ENCODE data around the gene IQGAP2. TPM values are rescaled to one million over a fixed set of nuclear protein-coding genes. Genes with fewer than 3 reads are reported as not detected.
"Not testable (repeated sequence)": the region's sequence is repeated elsewhere in the genome, so short reads cannot be mapped to it uniquely, and the experiment has no call there.

The IQGAP2 gene
- total RNA-seq, 1 donor from 2014 or later: 8.8 TPM

DNA sequence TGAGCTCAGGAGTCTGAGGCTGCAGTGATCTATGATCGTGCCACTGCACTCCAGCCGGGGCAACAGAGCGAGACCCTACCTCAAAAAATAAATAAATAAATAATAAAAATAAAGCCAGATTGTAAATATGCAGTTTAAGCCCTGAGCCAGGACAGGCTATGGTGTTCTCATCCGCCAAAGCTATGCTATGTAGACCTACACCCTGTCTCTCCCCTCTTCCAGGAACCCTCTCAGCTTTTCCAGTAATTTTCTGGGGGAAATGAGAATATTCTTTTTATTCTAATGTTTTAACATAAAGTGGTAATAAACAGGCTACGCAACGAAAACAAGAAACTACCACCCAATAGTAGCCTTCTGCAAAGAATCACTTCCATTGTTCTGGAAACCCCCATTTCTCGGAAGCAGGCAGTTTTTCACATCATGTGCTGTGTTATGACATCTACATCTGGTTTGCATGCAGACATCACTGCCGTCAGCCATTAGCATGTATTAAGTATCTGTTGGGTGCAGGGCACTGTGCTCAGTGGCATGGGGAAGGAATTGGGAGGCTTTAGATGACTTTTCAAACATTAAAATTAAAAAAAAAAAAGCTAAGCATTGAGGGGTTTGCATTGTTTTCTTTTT, 274.9 kb downstream of the IQGAP2 start:
- DNase-seq (ENCODE audit: extremely low spot score, unreplicated experiment): no peak
- H3K27ac Mint-ChIP-seq (ENCODE audit: unreplicated experiment): no peak overlapping the region
- H3K9me3 Mint-ChIP-seq (ENCODE audit: unreplicated experiment): no peaks in the 10 kb centered on the region
- no peak overlapping the region for H3K4me3 Mint-ChIP-seq (ENCODE audit: unreplicated experiment)
- no peaks in the 10 kb centered on the region for H3K27me3 Mint-ChIP-seq (ENCODE audit: unreplicated experiment)
- TF ChIP-seq, protein P1, sequence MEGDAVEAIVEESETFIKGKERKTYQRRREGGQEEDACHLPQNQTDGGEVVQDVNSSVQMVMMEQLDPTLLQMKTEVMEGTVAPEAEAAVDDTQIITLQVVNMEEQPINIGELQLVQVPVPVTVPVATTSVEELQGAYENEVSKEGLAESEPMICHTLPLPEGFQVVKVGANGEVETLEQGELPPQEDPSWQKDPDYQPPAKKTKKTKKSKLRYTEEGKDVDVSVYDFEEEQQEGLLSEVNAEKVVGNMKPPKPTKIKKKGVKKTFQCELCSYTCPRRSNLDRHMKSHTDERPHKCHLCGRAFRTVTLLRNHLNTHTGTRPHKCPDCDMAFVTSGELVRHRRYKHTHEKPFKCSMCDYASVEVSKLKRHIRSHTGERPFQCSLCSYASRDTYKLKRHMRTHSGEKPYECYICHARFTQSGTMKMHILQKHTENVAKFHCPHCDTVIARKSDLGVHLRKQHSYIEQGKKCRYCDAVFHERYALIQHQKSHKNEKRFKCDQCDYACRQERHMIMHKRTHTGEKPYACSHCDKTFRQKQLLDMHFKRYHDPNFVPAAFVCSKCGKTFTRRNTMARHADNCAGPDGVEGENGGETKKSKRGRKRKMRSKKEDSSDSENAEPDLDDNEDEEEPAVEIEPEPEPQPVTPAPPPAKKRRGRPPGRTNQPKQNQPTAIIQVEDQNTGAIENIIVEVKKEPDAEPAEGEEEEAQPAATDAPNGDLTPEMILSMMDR (IDR thresholded peaks at IDR 0.05): no peak
- H3K4me1 Mint-ChIP-seq (ENCODE audit: unreplicated experiment): peaks cover 11% of the 10 kb centered on the region
- H3K36me3 Mint-ChIP-seq (ENCODE audit: unreplicated experiment): peaks cover 4% of the 10 kb centered on the region

DNA sequence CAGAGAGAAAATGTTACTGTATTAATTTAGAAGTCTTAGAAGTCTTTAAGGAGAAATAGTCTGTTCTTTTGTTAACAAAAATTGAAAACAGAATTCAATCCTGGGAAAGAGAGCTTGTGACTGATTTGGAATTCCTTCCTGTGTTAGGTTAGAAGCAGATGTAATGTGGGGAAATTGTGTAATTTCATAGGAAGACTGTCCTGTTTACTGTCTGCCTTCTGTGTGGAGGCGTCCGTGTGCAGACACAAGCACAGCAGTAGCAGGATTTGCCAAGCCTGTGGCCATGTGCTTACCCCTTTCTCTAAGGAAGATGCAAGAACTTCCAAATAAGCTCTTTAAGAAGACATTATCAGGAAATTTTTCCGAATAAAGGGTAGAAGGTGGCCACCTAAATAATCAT, 276.1 kb downstream of the IQGAP2 start:
- Mint-ChIP-seq H3K4me1 (ENCODE audit: unreplicated experiment) (peaks cover 6% of the 10 kb centered on the region), H3K36me3 (ENCODE audit: unreplicated experiment) (peaks cover 4% of the 10 kb centered on the region), H3K27me3 (ENCODE audit: unreplicated experiment) (no peaks in the 10 kb centered on the region), H3K27ac (ENCODE audit: unreplicated experiment) (no peak overlapping the region), H3K4me3 (ENCODE audit: unreplicated experiment) (no peak overlapping the region), H3K9me3 (ENCODE audit: unreplicated experiment) (no peaks in the 10 kb centered on the region)
- DNase-seq (ENCODE audit: extremely low spot score, unreplicated experiment): no peak
- TF ChIP-seq, protein P1 (IDR thresholded peaks at IDR 0.05): no peak

DNA sequence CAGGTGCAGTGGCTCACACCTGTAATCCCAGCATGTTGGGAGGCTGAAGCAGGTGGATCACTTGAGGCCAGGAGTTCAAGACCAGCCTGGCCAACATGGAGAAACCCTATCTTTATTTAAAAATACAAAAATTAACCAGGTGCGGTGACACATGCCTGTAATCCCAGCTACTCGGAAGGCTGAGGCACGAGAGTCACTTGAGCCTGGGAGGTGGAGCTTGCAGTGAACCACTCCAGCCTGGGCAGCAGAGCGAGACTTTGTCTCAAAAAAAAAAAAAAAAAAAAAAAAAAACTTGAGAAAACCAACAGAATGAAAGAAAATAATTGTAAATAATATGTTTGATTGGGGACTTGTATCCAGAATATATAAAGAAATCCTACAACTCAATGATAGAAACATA, 277.7 kb downstream of the IQGAP2 start:
- H3K9me3 Mint-ChIP-seq (ENCODE audit: unreplicated experiment); H3K27ac Mint-ChIP-seq (ENCODE audit: unreplicated experiment); H3K4me3 Mint-ChIP-seq (ENCODE audit: unreplicated experiment); DNase-seq (ENCODE audit: extremely low spot score, unreplicated experiment); H3K36me3 Mint-ChIP-seq (ENCODE audit: unreplicated experiment); H3K27me3 Mint-ChIP-seq (ENCODE audit: unreplicated experiment): not testable (repeated sequence)
- peaks cover 10% of the 10 kb centered on the region for H3K4me1 Mint-ChIP-seq (ENCODE audit: unreplicated experiment)

DNA sequence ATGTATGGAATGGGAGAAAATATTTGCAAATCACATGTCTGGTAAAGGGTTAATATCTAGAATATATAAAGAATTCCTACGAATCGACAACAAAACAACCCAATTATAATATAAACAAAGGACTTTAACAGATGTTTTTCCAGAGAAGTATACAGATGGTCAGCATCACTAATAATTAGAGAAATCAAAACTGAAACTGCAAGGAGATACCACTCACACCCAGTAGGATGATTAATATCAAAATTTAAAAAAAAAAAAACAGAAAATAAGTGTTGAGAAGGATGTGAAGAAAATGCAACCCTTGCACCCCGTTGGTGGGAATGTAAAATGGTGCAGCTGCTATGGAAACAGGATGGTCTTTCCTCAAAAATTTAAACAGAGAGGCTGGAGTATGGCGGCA, 278.2 kb downstream of the IQGAP2 start:
- TF ChIP-seq, protein P1 (IDR thresholded peaks at IDR 0.05): no peak
- no peak overlapping the region for H3K4me3 Mint-ChIP-seq (ENCODE audit: unreplicated experiment)
- H3K36me3 Mint-ChIP-seq (ENCODE audit: unreplicated experiment): peaks cover 9% of the 10 kb centered on the region
- H3K27me3 Mint-ChIP-seq (ENCODE audit: unreplicated experiment): no peaks in the 10 kb centered on the region
- no peak overlapping the region for H3K27ac Mint-ChIP-seq (ENCODE audit: unreplicated experiment)
- DNase-seq (ENCODE audit: extremely low spot score, unreplicated experiment): no peak
- H3K4me1 Mint-ChIP-seq (ENCODE audit: unreplicated experiment): peaks cover 10% of the 10 kb centered on the region
- no peaks in the 10 kb centered on the region for H3K9me3 Mint-ChIP-seq (ENCODE audit: unreplicated experiment)

DNA sequence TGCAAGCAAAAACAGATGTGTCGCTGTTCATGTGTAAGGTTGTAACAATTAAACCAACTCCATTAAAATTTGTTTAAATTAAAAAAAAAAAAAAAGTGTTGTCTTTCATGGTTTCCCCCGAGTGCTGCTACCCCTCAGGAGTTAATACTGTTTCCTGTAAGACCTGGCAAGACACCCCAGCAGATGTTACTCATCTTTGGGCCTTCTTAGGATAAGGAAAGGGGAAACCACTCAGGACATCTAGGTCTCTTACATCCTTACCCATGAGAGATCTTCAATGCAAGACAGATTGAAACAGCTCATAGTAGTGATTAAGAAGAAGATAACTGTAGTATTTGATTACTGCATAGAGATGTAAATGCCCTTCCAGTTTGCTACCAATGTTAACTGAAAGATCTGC, 279.3 kb downstream of the IQGAP2 start:
- H3K4me1 Mint-ChIP-seq (ENCODE audit: unreplicated experiment): peaks cover 12% of the 10 kb centered on the region

More for the DNA sequence above, 279.3 kb downstream of the IQGAP2 start:
- peaks cover 5% of the 10 kb centered on the region for H3K36me3 Mint-ChIP-seq (ENCODE audit: unreplicated experiment)
- TF ChIP-seq, protein P1 (IDR thresholded peaks at IDR 0.05): no peak
- no peak for DNase-seq (ENCODE audit: extremely low spot score, unreplicated experiment)
- H3K27me3 Mint-ChIP-seq (ENCODE audit: unreplicated experiment): no peaks in the 10 kb centered on the region
- H3K27ac Mint-ChIP-seq (ENCODE audit: unreplicated experiment): no peak overlapping the region
- H3K9me3 Mint-ChIP-seq (ENCODE audit: unreplicated experiment): no peaks in the 10 kb centered on the region
- H3K4me3 Mint-ChIP-seq (ENCODE audit: unreplicated experiment): no peak overlapping the region
